Uterus (tissue), 4 donors: ENCODE results near the gene ABHD15. TPM values are rescaled to one million over a fixed set of nuclear protein-coding genes. Genes with fewer than 3 reads are reported as not detected.
A peak's percentile ranks its signal among the peaks of the same experiment; 100 is the strongest.

Source experiments
- DNase-seq, 2 donors: peaks; one replicate each; pipeline ENCODE4 v3.0.0-alpha.2; 2019 to 2020
- H3K27ac ChIP-seq, 2 donors: fragments of 200-600 bp; sonication (generic); 1 replicate in 1 of 2; 2 replicates in 1 of 2; pipeline ENCODE4 v1.5.1; 2016 to 2018
- H3K27me3 ChIP-seq, 2 donors: fragments of 200-600 bp; sonication (generic); one replicate each; pipeline ENCODE4 v1.5.1; 2018 to 2019; ENCODE audit warnings: control low read depth in 1 of 2
- H3K36me3 ChIP-seq, 2 donors: fragments of 200-600 bp; sonication (generic); one replicate each; pipeline ENCODE4 v1.5.1; 2019; ENCODE audit warnings: control low read depth in 1 of 2
- H3K4me1 ChIP-seq, 2 donors: fragments of 200-600 bp; sonication (generic); one replicate each; pipeline ENCODE4 v1.5.1; 2018 to 2019; ENCODE audit warnings: control low read depth in 1 of 2
- H3K4me3 ChIP-seq, 2 donors: fragments of 200-600 bp; sonication (generic); 1 replicate in 1 of 2; 2 replicates in 1 of 2; pipeline ENCODE4 v1.5.1; 2018 to 2019; ENCODE audit warnings: mild to moderate bottlenecking in 1 of 2
- H3K9me3 ChIP-seq, 2 donors: fragments of 200-600 bp; sonication (generic); one replicate each; pipeline ENCODE4 v1.5.1; 2019; ENCODE audit warnings: control low read depth in 1 of 2
- POLR2A ChIP-seq, 2 donors: fragments of 450-650 bp; IDR thresholded peaks; one replicate each; pipeline ENCODE4 v1.6.1; 2016; ENCODE audit warnings: antibody characterized with exemption in 2 of 2, mild to moderate bottlenecking in 1 of 2, moderate library complexity in 1 of 2
- intact Hi-C: fragments of 100-400 bp; cut with DNase I; formaldehyde crosslinking; loops from one replicate; pipeline ENCODE4 v1.15.1; 2023; ENCODE audit warnings: low total_unique reads
- total RNA-seq, 4 donors: library from RNA; depleted of rRNA in 3 of 4; stranded (reverse); fragments of >200 nt in 3 of 4; gene quantifications; one replicate each; pipeline versions ENCODE4 v1.1.0 to v1.2.4, GENCODE V29; 2014 to 2023
- TF ChIP-seq, protein P1 (sequence below), 4 experiments: fragments of 200-600 bp in 2 of 4; fragments of 450-650 bp in 2 of 4; sonication (generic) in 2 of 4; IDR thresholded peaks; one replicate each; pipeline ENCODE4 v1.5.1; 2016 to 2019; ENCODE audit warnings: antibody characterized with exemption in 4 of 4, mild to moderate bottlenecking in 2 of 4, moderate library complexity in 1 of 4
- donor health status: DM: yes; HTN: yes; CAD: no.

ABHD15 gene
- total RNA-seq, 4 donors from 2014 or later, result 0.26 to 11.4 (median 4.4) TPM

DNA sequence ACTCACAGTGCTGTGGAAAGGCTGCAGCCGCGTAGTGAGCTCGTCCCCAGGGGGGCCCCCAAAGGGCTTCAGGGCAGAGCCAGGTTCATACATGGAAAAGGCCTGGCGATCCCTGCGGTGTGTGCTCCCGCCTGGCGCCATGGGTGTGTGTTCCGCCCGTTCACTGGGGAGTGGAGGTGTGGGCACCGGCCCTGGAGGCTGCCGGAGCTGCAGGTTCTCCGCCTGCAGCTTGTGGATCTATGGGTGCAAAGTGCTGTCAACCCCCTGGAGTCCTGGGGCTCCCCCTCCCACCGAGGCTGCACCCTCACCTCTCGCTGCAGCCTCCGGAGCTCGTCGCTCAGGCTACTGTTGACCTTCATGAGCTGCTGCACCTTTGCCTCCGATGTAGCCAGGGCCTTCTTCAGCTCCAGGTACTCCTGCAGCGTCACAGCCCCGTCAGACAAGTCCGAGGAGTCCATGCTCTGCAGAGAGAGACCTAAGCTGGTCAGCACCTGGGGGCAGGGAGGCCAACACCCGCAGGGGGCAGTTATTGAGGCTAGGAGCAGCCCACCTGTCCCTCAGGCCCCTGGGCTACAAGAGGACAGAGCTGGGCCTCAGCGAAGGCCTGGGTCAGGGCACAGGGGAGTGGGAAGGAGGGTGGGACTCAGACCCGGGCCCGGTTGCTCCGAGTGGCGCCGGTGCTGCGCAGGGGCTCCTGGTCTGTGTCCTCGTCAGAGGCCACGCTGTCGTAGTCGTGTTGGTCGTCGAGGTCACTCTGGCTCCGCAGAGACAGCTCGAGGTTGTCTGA is 9.6 kb upstream of the ABHD15 start:
- Histone ChIP-seq H3K27ac (no peak overlapping the region), H3K4me3 (no peak overlapping the region), H3K9me3 (no peaks in the 10 kb centered on the region), H3K27me3 (no peaks in the 10 kb centered on the region), H3K4me1 (peaks cover 7 to 23% of the 10 kb centered on the region in 2 donors), H3K36me3 (no peaks in the 10 kb centered on the region)
- intact Hi-C loops, result no loop called here
- DNase-seq, result peak in 1 of 2 donors; percentile 17
- TF ChIP-seq, protein P1, sequence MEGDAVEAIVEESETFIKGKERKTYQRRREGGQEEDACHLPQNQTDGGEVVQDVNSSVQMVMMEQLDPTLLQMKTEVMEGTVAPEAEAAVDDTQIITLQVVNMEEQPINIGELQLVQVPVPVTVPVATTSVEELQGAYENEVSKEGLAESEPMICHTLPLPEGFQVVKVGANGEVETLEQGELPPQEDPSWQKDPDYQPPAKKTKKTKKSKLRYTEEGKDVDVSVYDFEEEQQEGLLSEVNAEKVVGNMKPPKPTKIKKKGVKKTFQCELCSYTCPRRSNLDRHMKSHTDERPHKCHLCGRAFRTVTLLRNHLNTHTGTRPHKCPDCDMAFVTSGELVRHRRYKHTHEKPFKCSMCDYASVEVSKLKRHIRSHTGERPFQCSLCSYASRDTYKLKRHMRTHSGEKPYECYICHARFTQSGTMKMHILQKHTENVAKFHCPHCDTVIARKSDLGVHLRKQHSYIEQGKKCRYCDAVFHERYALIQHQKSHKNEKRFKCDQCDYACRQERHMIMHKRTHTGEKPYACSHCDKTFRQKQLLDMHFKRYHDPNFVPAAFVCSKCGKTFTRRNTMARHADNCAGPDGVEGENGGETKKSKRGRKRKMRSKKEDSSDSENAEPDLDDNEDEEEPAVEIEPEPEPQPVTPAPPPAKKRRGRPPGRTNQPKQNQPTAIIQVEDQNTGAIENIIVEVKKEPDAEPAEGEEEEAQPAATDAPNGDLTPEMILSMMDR (IDR thresholded peaks at IDR 0.05), result no peak
- TF ChIP-seq POLR2A (IDR thresholded peaks at IDR 0.05), result no peak

DNA sequence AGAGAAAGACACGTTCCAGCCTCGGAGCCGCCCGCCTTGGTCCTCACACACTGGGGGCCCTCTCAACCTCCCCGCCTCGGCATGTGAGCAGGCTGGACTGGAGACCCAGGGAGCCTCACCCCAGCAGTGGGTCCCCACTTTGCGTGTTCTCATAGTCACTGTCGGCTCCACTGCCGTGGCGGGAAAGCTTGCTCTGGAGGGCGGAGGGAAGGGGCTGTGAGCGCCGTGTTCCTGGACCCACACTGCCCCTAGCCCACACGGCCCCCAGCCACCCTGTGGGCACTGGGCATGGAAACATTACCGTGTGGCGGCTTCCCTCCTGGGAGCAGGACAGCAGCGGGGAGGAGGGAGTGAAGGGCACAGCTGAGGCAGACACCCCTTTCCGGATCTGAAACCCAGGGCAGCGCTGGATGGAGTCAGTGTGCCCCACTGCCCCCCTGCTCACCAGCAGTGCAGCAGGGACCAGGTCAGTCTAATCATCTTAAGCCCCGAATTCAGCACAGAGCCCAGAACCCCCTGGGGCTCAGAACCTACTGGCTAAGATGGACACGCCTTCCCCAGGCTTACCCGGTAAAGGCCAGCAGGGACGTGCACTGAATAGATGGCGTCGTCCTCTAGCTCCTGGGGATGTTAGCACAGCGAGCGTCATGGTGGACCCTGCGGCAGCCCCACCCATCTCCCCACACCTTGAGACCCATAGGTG is 8.8 kb upstream of the ABHD15 start:
- Histone ChIP-seq H3K27ac (no peak overlapping the region), H3K36me3 (no peaks in the 10 kb centered on the region), H3K4me1 (peaks cover 7 to 23% of the 10 kb centered on the region in 2 donors), H3K27me3 (no peaks in the 10 kb centered on the region), H3K4me3 (no peak overlapping the region), H3K9me3 (no peaks in the 10 kb centered on the region)
- intact Hi-C loops, result no loop called here
- DNase-seq, result no peak
- TF ChIP-seq, protein P1 (IDR thresholded peaks at IDR 0.05), result no peak
- no peak for TF ChIP-seq POLR2A (IDR thresholded peaks at IDR 0.05)

DNA sequence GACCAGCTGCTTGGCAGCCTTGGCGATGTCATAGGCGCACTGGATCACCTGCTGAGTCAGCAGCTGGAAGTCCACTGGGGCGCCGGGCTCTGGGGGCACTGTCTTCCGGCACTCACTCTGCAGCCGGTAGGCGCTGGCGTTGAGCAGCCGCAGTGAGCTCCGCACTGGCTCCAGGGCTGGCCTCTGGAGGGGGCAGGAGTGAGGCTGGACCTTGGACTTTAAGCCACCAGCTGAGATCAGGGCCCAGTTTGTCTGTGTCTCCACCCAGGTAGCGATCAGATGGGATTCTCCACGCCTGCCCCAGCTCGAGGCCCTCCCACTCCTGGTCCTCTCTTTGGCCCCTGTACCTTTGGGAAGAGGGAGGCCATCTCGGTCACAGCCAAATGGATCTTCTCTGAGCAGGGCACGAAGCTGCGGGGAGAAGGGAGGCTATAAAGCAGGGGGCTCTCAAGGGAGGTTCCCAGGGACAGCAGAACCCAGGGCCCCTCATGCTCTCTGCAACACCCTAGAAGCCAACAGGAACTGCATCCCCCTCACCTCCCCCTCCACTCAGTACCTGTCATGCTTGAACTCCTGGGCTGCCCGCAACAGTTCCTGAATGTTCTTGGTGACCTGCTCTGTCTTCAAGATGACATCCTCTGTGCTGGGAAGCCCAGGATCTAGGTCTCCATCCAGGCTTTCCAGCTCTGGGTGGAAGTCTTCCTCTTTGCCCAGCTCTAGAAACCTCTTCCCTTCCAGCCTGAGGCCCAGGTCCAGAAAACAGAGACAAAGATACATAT is 8.1 kb upstream of the ABHD15 start:
- Histone ChIP-seq H3K27me3 (no peaks in the 10 kb centered on the region), H3K4me3 (no peak overlapping the region), H3K9me3 (no peaks in the 10 kb centered on the region), H3K27ac (no peak overlapping the region), H3K4me1 (peaks cover 7 to 23% of the 10 kb centered on the region in 2 donors), H3K36me3 (no peaks in the 10 kb centered on the region)
- TF ChIP-seq, protein P1 (IDR thresholded peaks at IDR 0.05), result no peak
- no peak for TF ChIP-seq POLR2A (IDR thresholded peaks at IDR 0.05)
- DNase-seq, result no peak
- intact Hi-C loops, result no loop called here

DNA sequence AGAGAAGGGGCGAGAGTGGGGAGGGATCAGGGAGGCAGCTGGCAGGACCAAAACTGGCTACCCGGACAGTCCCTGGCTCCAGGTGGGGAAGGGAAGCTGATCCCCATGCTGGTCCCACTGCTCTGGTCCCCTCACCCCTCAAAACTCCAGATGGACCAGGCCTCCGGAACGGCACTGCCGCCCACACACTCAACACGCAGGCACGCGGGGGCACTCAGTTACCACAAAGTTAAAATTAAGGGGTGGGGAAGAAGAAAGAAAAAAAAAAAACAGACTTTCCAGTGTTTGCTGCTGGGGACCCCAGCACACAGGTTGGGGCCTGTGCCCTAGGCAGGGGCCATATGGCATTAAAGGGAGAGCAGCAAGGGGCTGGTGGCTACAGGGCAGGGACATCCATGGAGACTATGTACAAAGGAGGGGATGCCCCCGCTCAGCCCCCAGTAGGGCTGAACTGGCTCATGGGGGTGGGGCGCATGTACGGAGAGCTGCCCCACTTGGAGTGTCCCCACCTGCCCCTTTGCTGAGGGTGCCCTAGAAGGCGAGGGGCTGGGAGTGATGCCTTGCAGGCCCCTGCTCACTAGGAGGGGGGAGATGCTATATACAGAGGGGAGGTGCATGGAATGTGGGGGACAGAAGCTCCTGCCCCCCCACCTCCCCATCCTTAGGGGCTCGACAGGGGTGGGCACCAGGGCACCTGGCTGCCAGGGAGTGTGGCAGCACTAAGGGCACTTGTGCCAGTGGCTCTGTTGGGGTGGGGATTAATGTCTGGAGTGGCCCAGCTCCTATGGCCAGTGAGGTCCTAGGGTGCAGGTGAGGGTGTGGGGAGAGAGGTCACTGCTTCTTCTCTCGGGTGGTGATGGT is 7.3 kb upstream of the ABHD15 start:
- peak in 1 of 2 donors; percentile 24 for DNase-seq
- Histone ChIP-seq H3K4me3 (no peak overlapping the region), H3K9me3 (no peaks in the 10 kb centered on the region), H3K27ac (no peak overlapping the region), H3K36me3 (no peaks in the 10 kb centered on the region), H3K4me1 (peaks cover 7 to 28% of the 10 kb centered on the region in 2 donors), H3K27me3 (no peaks in the 10 kb centered on the region)
- intact Hi-C loops, result no loop called here
- no peak for TF ChIP-seq POLR2A (IDR thresholded peaks at IDR 0.05)
- TF ChIP-seq, protein P1 (IDR thresholded peaks at IDR 0.05), result no peak
